Pulmonary artery endothelial cell (primary cell): Measurements from ENCODE around the gene PCNX4. TPM values are rescaled to one million over a fixed set of nuclear protein-coding genes. Genes with fewer than 3 reads are reported as not detected.

ENCODE experiments used
- DNase-seq: peaks from one replicate; pipeline ENCODE4 v3.0.0-alpha.2; 2011; ENCODE audit warnings: low read depth, low spot score
- total RNA-seq: library from RNA; depleted of rRNA; stranded (reverse); fragments of >200 nt; gene quantifications from 2 replicates; pipeline ENCODE4 v1.2.3, GENCODE V29; 2014

Gene PCNX4
- total RNA-seq, 1 donor from 2014 or later, result 38.3 TPM

DNA sequence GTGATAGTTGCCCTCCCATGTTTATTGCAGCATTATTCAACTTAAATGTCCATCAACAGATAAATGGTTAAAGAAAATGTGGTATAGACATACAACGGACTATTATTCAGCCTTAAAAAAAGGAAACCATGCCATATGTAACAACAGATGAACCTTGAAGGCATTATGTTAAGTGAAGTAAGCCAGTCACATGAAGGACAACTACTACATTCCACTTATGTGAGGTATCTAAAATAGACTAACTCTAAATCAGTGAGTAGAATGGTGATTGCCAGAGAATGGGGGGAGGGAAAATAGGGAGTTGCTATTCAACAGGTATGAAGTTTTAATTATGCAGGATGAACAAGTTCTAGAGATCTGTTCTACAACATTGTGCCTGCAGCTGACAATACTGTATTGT is 10.1 kb downstream of the PCNX4 start:
- no peak for DNase-seq

DNA sequence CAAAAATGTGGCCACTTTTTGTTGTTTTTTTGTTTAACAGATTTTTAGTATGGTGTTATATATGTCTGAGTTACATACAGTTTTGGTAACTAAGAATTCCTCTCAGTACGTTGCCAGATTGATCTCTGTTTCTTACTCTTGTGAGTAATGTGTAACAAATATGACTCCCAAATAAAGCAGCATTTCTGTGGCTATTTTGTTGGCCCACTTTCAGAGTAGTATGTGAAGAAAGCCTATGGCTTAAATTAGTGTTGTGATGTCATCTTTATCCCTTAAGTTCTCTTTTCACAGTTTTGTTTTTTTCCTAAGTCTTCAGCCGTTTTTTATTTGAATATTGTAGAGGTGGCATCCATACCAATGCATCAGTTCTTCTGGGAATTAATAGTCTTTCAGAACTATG is 10.7 kb downstream of the PCNX4 start:
- DNase-seq, result no peak

DNA sequence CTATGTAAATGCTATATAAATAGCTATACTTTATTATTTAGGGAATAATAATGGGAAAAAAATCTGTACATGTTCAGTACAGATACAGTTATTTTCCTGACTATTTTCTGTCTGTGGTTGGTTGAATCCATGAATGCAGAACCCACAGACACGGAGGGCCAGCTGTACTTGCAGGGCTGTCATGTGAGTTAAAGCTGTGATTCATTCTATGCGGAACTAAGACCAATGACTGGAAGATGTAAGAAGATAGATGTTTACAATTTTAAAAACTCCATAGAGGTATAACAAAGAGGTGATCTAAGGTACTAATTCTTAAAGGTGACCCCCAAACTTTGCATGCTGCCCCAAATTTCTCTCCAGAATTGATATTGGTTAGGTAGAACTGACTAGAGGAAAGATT is 14.6 kb downstream of the PCNX4 start:
- no peak for DNase-seq

DNA sequence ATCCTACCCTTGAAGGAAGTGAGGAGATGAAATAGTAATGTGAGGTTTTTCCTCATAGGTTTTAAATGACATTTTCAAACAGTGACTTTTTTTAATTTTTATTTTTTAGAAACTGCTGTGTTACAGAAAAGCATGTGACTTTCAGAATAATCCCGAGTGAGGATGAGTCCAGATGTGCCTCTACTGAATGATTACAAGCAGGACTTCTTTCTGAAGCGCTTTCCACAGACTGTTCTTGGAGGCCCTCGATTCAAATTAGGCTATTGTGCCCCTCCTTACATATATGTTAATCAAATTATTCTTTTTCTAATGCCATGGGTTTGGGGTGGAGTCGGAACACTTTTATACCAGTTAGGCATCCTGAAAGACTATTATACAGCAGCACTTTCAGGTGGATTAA is 15.8 kb downstream of the PCNX4 start:
- DNase-seq, result no peak

DNA sequence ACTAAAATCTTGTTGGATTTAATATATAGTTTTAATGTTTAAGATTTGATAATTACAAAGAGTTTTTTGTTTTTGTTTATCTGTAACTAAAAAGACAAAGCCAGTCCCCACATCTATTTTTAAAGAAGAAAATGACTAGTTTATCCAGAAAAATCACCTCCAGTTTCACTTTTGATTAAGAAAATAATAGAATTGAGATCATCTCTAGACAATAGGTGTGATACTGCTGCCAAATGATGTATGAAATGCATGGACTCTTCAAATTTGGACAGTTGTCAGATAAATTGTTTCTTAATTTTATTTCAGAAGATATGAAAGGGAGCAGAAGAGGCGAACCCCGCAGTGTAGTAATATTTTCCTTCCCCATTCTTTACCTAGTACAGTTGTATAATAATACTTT is 20.0 kb downstream of the PCNX4 start:
- DNase-seq, result no peak

DNA sequence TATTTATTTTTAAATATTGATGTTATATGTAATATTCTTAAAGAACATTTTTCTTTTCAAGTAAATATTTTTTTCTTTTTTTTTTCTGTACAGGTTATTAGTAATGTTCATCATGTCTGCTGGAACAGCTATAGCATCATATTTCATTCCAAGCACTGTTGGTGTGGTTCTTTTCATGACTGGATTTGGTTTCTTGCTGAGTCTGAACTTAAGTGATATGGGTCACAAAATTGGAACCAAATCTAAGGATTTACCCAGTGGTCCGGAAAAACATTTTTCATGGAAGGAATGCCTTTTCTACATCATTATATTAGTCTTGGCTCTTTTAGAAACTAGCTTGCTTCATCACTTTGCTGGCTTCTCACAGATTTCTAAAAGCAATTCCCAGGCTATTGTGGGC is 23.2 kb downstream of the PCNX4 start:
- DNase-seq, result no peak

DNA sequence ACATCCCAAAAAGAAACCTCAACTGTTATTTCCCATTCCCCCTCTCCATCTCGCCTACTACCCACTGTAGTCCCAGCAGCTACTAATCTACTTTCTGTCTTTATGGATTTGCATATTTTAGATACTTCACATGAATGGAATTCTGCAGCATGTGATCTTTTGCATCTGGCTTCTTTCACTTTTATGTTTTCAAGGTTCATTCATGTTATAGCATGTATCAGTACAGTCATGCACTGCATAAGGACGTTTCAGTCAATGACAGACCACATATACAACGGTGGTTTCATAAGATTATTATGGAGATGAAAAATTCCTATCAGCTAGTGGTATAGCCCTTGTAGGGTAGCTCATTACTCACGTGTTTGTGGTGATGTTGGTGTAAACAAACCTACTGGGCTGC is 24.5 kb downstream of the PCNX4 start:
- DNase-seq, result no peak

DNA sequence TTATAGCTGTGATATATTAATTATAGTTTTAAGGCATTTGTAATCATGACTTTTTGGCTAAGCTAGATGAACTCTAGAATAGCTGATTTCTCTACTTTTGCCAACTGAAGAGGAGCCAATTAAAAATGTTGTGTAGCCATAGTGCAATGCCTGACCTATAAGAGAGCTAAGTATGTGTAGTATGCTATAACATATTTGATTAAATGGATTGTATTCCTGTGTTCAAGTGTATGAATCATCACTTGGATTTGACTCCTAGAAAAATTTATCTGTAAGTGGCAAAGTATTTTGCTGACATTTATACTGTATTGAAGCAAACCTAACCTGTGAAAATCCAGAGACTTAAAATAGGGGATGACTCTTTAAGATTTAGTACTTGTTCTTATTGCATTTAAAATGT is 34.2 kb downstream of the PCNX4 start:
- DNase-seq, result no peak

DNA sequence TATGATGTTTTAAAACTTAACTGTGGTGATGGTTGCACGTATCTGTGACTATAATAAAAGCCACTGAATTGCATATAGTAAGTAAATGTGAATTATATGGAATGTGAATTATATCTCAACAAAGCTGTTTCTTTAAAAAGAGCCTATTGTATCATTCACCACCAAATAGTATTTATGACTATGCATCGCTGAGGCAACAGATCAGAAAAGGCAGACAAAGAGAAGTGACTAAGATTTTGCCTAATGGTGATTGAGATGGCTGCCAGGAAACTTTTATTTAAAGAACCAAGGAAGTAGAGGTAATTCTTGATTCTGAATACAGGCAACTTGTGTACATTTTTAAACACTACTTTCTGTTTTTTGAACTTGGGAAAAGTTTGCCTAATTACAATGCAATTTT is 41.8 kb downstream of the PCNX4 start:
- DNase-seq, result no peak

DNA sequence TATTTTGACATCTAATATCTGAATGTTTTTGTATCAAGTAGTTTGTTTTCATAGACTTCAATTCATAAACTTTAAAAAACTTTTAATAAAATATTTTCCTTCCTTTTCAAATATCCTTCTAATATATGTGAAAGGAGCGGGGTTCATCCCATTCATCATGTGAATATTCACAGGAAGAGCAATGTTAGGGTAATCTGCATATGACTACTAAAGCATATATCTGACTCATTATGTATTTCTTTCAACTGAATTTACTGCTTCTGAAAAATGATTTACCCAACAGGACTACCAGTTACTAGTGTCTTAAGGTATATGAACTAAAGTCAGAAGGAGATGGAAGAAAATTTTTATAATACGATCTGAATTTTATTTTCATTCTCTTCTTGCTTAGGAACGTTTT is 43.0 kb downstream of the PCNX4 start:
- no peak for DNase-seq

DNA sequence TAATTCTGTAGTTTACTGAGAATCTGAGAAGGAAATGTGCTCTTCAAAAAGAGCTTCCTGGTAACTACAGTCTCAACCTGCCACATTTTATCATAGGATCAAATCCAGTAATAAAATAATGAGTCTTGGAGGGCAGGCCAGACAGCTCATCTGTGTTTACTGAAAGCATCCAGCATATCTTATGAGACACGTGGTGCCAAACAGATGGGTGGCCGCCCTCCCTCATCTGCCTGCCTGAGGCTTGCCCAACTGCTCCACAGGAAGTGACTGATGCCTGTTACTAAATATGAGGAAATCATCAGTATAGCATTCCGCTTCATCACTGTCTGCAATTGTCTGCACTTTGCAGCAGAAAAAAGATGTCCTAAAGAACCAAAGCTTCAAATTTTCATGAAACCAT is 60.0 kb downstream of the PCNX4 start:
- DNase-seq, result peak; percentile 22

DNA sequence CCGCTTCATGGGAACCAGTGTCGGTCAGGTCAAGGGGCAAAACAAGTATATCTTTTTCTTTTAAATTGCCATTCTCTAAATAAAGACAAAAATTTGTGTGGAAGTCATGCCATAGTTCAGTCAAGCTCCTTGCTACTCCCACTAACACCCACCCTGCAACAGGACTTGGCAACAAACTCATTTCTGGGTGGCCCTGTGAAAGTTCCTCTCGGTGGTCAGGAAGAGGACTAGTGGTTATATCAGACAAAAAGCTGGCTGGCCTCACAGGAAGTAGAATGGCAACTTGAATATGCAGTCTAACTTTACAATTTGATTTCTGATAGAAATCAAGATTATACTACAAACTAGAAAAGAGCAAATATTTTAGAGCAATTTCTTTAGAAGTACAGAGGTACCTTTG is 62.3 kb downstream of the PCNX4 start:
- DNase-seq, result no peak

DNA sequence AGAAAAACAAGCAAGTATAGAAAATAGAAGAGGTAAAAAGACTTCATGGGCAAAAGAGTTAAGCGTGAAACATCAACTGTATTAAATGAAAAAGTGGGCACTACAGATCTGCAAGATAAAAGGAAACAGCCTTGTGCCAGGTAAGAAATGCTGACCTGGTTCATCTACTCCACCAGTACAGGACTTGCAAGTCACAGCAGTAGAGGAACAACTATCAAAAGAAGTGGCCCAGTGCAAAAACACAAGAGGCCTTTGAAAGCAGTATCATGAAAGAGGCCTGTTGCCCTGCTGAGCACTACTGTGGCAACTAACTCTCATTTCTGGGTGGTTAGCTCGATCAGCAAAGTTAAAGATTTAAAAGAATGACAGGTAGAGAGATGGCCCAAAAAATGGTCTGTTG is 62.9 kb downstream of the PCNX4 start:
- no peak for DNase-seq

DNA sequence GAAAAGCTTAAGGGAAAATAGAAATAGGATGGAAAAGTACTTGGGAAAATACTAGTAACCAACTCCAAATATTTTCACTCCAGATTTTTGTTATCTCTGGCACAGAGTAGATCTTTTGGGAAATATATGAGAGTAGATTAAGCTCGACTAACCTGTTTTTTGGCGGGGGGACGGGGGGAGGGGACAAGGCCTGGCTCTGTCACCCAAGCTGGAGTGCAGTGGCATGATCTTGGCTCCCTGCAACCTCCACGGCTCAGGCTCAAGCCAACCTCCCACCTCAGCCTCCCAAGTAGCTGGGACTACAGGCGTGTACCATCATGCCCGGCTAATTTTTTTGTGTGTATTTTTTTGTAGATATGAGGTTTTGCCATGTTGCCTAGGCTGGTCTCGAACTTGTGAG is 68.7 kb downstream of the PCNX4 start:
- no peak for DNase-seq

DNA sequence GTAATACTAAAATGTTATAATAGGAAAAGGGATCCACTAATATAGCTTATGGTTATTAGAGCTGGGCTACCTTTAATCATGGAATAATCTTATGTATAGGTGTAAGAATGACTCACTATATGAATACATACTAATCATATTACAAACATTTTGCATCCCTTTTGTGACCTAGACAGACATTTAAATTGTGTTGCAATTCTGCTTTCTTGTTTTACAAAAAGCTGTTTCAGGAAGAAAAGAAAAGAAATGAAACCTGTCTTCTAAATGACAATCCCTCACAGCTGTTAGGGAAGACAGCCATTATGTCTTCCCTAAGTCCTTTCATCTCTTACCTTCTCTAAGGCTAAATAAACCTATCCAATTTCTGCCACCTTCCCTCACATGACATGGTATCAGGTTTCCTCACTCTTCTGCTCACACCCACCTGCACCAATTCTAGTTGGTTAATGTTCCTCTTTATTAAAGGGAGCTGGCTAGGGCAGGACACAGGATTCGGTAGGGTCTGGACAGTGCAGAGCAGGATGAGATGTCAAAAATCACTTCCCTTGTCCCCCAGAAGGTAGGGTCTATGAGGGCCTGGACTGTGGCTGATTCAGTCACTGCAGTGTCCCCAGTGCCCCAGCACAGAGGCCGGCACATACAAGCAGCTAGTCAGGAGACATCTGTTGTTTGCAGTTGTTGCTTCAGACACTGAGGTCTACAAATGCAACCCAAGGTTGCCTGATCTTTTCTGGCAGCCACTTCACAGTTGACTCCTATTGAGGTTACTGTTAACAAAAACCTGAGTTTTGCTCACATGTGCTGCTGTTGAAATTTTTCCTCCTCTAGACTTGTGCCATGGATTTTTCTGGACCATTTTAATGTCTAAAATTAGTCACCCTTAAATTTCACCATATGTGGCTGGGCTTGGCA is 69.7 kb downstream of the PCNX4 start:
- no peak for DNase-seq

DNA sequence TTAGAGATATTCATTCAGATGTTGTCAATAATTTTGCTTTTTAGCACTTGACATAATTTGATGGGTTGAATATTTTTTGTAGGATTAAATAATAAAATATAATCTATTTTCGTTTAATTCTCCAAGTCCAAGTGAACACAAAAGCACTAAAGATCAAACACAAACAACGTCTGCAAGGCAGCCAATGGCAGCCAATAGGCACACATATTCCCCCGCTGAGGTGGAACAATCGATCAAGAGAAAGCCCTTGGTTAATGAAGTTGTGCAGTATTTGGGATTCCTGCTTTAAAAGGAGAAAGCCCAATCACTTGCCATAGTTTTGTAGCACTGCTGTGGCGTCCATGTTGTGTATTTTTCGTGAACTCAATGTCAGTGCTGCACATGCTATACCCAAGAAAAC is 72.0 kb downstream of the PCNX4 start:
- no peak for DNase-seq

DNA sequence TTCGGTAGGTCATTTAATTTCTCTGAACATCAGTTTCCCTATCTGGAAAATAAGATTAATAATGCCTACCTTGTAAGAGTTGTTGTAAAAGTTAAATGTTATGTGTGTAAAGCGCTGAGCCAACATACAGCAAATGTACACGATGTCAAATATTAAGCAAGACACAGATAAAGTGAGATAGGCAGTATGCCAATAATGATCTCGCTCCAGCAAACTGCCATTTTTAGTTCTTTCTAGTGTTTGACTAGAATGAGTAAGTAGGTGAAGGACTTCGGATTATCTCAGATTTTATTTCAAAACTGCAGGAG is 72.6 kb downstream of the PCNX4 start:
- no peak for DNase-seq

DNA sequence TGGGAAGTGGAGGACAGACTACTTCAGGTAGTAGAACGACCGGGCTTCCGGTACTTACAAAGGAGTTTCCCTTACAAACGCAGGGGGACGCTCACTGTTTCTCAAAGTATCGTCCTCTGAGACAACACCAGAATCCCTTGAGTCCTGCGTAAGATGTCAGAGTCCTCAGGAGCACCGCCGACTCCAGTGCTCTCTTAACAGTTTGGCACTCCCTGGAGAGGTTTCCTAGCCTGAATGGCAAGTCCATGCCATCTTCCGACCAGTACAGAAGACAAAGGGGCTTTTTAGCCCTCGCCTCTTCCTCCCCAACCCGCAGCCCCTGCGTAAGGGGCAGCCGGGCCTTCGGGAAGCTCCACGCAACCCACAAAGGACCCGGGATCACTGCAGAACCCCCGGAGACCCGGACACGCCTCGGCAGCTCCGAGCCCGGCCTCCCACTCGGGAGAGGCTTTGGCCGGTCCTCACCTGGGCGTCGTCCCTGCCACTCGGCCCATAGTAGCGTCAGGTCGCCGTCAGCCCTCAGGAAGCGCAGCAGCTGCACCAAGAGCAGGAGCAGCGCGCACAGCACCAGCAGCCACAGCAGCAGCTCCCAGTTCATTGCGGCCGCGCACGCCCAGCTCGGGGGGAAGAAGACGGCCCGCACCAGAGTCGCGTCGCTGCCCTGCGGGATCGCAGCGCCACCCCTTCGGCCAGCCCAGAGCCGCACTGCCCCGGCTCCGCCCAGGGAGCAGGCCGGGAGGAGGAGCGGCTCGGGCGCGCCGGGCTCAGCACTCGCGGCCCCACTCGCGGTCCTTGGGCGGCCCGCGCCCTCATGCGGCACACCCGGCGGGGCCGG is 73.2 kb downstream of the PCNX4 start, which contains the start of gene DHRS7:
TSS of gene DHRS7 (minus strand) at position 687 of the 835 bp plus-strand sequence. CDS start at position 598, 89 bp downstream.
- peak; percentile 40 for DNase-seq

DNA sequence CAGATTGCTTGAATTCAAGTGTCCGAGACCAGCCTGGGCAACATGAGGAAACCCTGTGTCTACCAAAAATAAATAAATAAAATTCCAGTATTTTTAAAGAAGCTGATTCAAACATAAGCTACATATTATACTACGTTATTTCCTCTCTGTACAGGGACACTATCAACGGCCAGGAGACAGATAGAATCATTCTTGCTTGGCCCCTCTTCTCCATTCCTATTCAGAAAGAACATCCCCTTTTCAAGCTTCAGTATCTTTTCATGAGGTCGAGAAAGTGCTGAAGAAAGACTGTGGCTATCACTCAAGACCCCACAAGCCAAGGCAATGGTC is 73.8 kb downstream of the PCNX4 start:
- DNase-seq, result no peak

DNA sequence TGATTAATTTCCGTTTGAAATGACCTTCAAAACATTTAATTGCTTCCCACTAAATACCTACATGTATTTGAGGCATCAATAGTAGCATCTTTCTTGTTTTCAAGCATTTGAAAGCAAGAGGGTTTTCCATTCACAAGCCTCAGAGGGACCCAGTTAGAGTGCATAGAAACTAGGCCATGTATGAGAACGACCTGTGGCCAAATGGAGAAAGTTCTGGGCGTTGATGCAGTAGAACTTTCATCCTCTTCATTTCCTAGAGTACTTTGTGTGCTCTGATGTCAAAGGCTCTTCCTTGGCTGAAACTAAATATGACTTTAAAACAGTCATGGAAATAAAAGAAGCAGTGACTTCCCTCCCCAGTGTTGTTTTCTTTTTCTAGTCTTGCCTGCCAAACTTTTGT is 74.4 kb downstream of the PCNX4 start:
- DNase-seq, result no peak

DNA sequence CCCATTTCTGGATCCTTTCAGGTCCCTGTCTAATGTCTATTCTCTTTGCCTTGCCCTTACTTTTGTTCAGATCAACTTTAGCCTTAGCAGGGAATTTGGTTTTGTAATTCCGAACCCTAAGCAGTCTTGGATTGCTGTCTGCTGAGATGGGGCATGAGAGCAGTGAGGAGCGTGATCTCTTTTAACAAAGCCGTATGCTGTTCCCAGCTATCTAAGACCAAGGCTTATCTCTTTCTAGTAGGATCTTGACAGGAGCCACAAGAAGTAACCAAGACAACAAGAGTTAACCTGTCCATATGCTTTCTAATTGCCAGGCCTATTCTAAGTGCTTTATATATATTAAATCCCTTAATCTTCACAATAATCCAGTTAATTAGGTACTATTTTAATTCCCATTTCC is 78.0 kb downstream of the PCNX4 start:
- no peak for DNase-seq

DNA sequence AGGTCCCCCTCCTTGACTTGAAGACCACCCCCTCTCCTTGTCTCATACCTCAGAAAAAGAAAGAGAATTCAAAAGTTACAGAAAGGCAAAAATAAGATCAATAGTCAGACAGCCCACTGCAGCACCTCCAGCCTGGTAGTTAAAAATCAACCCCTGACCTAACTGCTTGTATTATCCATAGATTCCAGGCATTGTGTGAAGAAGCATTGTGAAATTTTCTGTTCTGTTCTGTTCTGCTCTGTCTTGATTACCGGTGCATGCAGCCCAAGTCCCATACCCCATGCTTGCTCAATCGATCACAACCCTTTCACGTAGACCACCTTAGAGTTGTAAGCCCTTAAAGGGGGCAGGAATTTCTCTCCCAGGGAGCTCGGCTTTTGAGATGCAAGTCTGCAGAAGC is 79.2 kb downstream of the PCNX4 start:
- no peak for DNase-seq

DNA sequence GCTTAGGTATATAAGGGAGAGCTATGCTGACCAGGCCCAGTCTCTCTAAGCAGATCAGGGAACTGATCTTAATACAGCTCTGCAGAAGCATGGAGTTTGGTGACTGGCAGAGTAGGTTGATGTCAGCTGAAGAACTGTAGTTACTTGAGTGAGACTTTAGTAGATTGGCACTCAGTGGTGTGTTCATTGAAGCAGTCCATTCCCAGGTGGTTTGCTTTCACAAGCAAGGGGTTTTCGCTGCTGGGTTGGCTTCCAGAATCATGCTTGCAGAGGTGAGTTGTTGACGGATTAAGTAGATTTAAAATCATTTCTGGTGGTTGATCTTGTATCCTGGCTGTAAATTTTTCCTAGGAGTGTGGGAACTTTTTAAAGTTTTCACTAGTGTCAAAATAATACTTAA is 80.0 kb downstream of the PCNX4 start:
- no peak for DNase-seq
